SH-SY5Y (cell line): Measurements from ENCODE around the gene USP51.

Source experiments
- GATA2 ChIP-seq: IDR thresholded peaks from 2 replicates; pipeline ENCODE4 v1.6.1; 2011; ENCODE audit warnings: mild to moderate bottlenecking, low read depth, low read length
- GATA3 ChIP-seq: IDR thresholded peaks from 2 replicates; pipeline ENCODE4 v1.6.1; 2011; ENCODE audit warnings: low read depth, mild to moderate bottlenecking, low read length, moderate library complexity

DNA sequence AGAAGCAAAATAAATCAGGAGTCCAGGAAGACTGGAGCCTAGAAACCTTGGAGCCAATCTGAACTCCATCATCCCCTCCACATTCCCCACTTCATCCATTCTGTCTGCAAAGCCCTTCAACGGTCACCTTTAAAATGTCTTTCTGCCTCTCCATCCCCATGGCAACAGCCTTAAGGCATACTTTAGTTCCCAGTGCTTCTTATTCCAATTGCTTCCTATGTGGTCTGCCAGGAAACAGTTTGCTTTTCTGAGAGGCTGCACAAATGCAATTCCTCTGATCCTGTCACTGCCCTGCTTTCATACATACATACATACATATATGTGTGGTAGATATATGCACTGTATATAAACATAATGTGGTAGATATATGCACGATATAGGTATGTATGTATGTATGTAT, 38.5 kb downstream of the USP51 start:
- no peak for TF ChIP-seq GATA2
- no peak for TF ChIP-seq GATA3
